HepG2 (cell line): ENCODE measurements around the gene KDM3B. TPM values are rescaled to one million over a fixed set of nuclear protein-coding genes. Genes with fewer than 3 reads are reported as not detected.

Experiments
- ATAC-seq: fragments of 200-7000 bp; cut with Tn5 transposase; 3 replicates; pipeline ENCODE4 v1.9.1; 2020; ENCODE audit warnings: mild to moderate bottlenecking, moderate library complexity
- BruUV-seq: library from RNA; stranded (reverse); fragments of 400-500 nt; replicated peaks from 2 replicates; lab custom pipeline; 2021; lab: Mats Ljungman, UMichigan
- CTCF ChIA-PET: fragments of 300-600 bp; formaldehyde crosslinking; extraction: SDS; loops from one replicate; lab custom pipeline; 2021; ENCODE audit warnings: low total read pairs, inconsistent platforms, low intra/inter-chr PET ratio; lab: Yijun Ruan, JAX
- POLR2A ChIA-PET: fragments of 350-600 bp; sonication (Branson Sonifier 250); formaldehyde crosslinking; loops from one replicate; lab custom pipeline; 2020; ENCODE audit warnings: antibody characterized with exemption, inconsistent platforms; lab: Yijun Ruan, JAX
- DNase-seq: peaks from one replicate; pipeline ENCODE4 v3.0.0-alpha.2; 2015; ENCODE audit warnings: low spot score
- FAIRE-seq: peaks from 3 replicates; lab custom pipeline; 2011; peaks lifted over from hg19 to GRCh38; lab: Jason Lieb, UNC
- H2AFZ ChIP-seq: one replicate; pipeline ENCODE4 v1.6.1; 2011; ENCODE audit warnings: low read length, inconsistent platforms
- H3K27ac ChIP-seq: fragments of 300-600 bp; 3 replicates; pipeline ENCODE4 v1.8.0; 2011; ENCODE audit warnings: mixed run types, mild to moderate bottlenecking, mixed read lengths, low read length, inconsistent platforms; ENCODE audit not compliant: insufficient read depth; ENCODE audit errors: extremely low read length
- H3K27me3 ChIP-seq, 2 experiments: fragments of 200-600 bp in 1 of 2; 2 replicates in 1 of 2; 3 replicates in 1 of 2; pipeline versions ENCODE4 v1.6.0 to v1.8.0; 2011; ENCODE audit warnings: low read length in 2 of 2, mild to moderate bottlenecking in 2 of 2, moderate library complexity in 2 of 2, inconsistent platforms in 1 of 2; ENCODE audit not compliant: insufficient read depth in 2 of 2, control insufficient read depth in 1 of 2
- H3K36me3 ChIP-seq, 2 experiments: fragments of 200-600 bp in 1 of 2; replicated peaks in 1 of 2; 2 replicates in 1 of 2; 3 replicates in 1 of 2; pipeline versions ENCODE4 v1.5.1 to v1.8.0; 2011; ENCODE audit warnings: low read length in 2 of 2, inconsistent platforms in 1 of 2; ENCODE audit not compliant: insufficient read depth in 2 of 2, control insufficient read depth in 1 of 2
- H3K4me1 ChIP-seq: 2 replicates; pipeline ENCODE4 v1.5.1; 2012; ENCODE audit warnings: low read length, inconsistent platforms; ENCODE audit not compliant: insufficient read depth
- H3K4me2 ChIP-seq: 2 replicates; pipeline ENCODE4 v1.6.0; 2011; ENCODE audit warnings: low read depth, low read length, inconsistent platforms
- H3K4me3 ChIP-seq, 3 experiments: fragments of 200-600 bp in 1 of 3; sonication (generic), shearing (Covaris generic) in 1 of 3; replicated peaks in 1 of 3; 2 replicates each; pipeline ENCODE4 v1.5.1; 2011 to 2016; ENCODE audit warnings: low read length in 3 of 3, inconsistent platforms in 2 of 3, low read depth in 2 of 3, mild to moderate bottlenecking in 2 of 3, control low read depth in 1 of 3, mixed read lengths in 1 of 3; ENCODE audit not compliant: insufficient read depth in 1 of 3
- H3K79me2 ChIP-seq: one replicate; pipeline ENCODE4 v1.6.1; 2011; ENCODE audit warnings: low read length, inconsistent platforms; ENCODE audit not compliant: insufficient read depth
- H3K9ac ChIP-seq: 2 replicates; pipeline ENCODE4 v1.6.0; 2011; ENCODE audit warnings: mild to moderate bottlenecking, low read depth, low read length, inconsistent platforms; ENCODE audit not compliant: insufficient read depth
- H3K9me3 ChIP-seq: 2 replicates; pipeline ENCODE4 v1.5.1; 2012; ENCODE audit warnings: mild to moderate bottlenecking, low read length
- H4K20me1 ChIP-seq: 2 replicates; pipeline ENCODE4 v1.6.0; 2011; ENCODE audit warnings: inconsistent platforms, mild to moderate bottlenecking, low read length, moderate library complexity; ENCODE audit not compliant: insufficient read depth
- E2F5 ChIP-seq: sonication (generic); formaldehyde crosslinking; conservative IDR thresholded peaks from 2 replicates; pipeline ENCODE4 v1.4.0; 2020; ENCODE audit warnings: missing genetic modification reagents
- FOXA1 ChIP-seq, 2 experiments: fragments of 450-650 bp in 1 of 2; sonication (generic) in 1 of 2; formaldehyde crosslinking in 1 of 2; IDR thresholded peaks; 2 replicates each; pipeline versions ENCODE4 v1.4.0 to v1.6.1; 2016 to 2020; ENCODE audit warnings: missing genetic modification reagents in 1 of 2
- FOXA3 ChIP-seq: IDR thresholded peaks from 2 replicates; pipeline ENCODE4 v1.6.1; 2016; ENCODE audit warnings: missing genetic modification reagents, missing compliant biosample characterization
- MAFK ChIP-seq, 2 experiments: IDR thresholded peaks in 1 of 2; conservative IDR thresholded peaks in 1 of 2; 2 replicates each; pipeline ENCODE4 v1.6.1; 2011; ENCODE audit warnings: improper control_type of control experiment in 2 of 2, low read length in 2 of 2
- TRAFD1 ChIP-seq: sonication (generic); formaldehyde crosslinking; IDR thresholded peaks from 2 replicates; pipeline ENCODE4 v1.5.1; 2020; ENCODE audit warnings: missing genetic modification reagents, mild to moderate bottlenecking, borderline replicate concordance
- ZNF274 ChIP-seq: sonication (generic); formaldehyde crosslinking; IDR thresholded peaks from 2 replicates; pipeline ENCODE4 v1.5.1; 2020; ENCODE audit warnings: mild to moderate bottlenecking, missing genetic modification reagents
- ZNF292 ChIP-seq: sonication (generic); formaldehyde crosslinking; IDR thresholded peaks from 2 replicates; pipeline ENCODE4 v1.8.1; 2022; ENCODE audit warnings: mild to moderate bottlenecking, low read depth, missing genetic modification reagents, borderline replicate concordance
- WGBS: methylation state at CpG from one replicate; pipeline ENCODE4 v1.1.6; 2017; ENCODE audit warnings: low lambda C conversion rate; 5-methylcytosine and 5-hydroxymethylcytosine counted together
- in situ Hi-C: cut with HindIII; loops from 2 replicates; pipeline ENCODE4 v1.10.0; 2017; ENCODE audit warnings: low pct_unique_long_range_greater_than_20kb; ENCODE audit not compliant: extremely low pct_ligation_motif_present
- intact Hi-C: fragments of 100-400 bp; cut with micrococcal nuclease; formaldehyde crosslinking; loops from one replicate; pipeline ENCODE4 v1.10.0; 2022; ENCODE audit not compliant: unreplicated experiment
- polyA plus RNA-seq, 8 experiments: library from polyadenylated mRNA; depleted of rRNA in 3 of 8; stranded (reverse) in 7 of 8; unstranded in 1 of 8; fragments of >200 nt; fragmentation: Illumina TruSeq in 4 of 8; extraction: Trizol in 4 of 8; gene quantifications; 2 replicates each; pipeline versions ENCODE4 v1.2.1 to v1.2.3, GENCODE V29; 2011 to 2016; ENCODE audit warnings: low read depth in 4 of 8, missing spikeins in 1 of 8, mixed read lengths in 1 of 8; ENCODE audit not compliant: insufficient read depth in 1 of 8
- total RNA-seq, 5 experiments: library from RNA; depleted of rRNA; stranded (reverse); fragments of >200 nt; fragmentation: Illumina TruSeq; extraction: Trizol; gene quantifications; 2 replicates each; pipeline ENCODE4 v1.2.3, GENCODE V29; 2016; ENCODE audit warnings: low read depth in 1 of 5
- TF ChIP-seq, protein P1 (sequence below): sonication (generic); formaldehyde crosslinking; IDR thresholded peaks from 2 replicates; pipeline ENCODE4 v1.4.0; 2020; ENCODE audit warnings: missing genetic modification reagents

Gene KDM3B
- total and polyA plus RNA-seq, 2 of the 13 experiments (the other 11 are each of a cell fraction or from before 2014, with no cell fraction given) = 19.7 to 34.3 TPM

GRCh38 chr5:138372225-138372624 lies 19.7 kb downstream of the KDM3B start:
- Histone ChIP-seq H3K9ac (no peak overlapping the region), H3K4me1 (peaks cover 12% of the 10 kb centered on the region), H2AFZ (no peak overlapping the region), H3K36me3 (peaks cover 0 to 26% of the 10 kb centered on the region in 2 experiments; a peak in 3 of 5 replicates), H3K9me3 (no peaks in the 10 kb centered on the region), H4K20me1 (no peaks in the 10 kb centered on the region), H3K4me3 (no peak overlapping the region), H3K27ac (no peak overlapping the region), H3K4me2 (no peak overlapping the region), H3K27me3 (no peaks in the 10 kb centered on the region), H3K79me2 (peaks cover 39% of the 10 kb centered on the region)
- 96% methylated on average over 1 of the region's 1 CpG for WGBS
- intact Hi-C loops (no loop called here), in situ Hi-C loops (no loop called here)
- ATAC-seq = no peak
- no peak for DNase-seq
- no TSS peak for BruUV-seq
- TF ChIP-seq ZNF274 (CRISPR knock-in tag) (no peak), TRAFD1 (CRISPR knock-in tag) (no peak)
- FAIRE-seq = no peak
- CTCF ChIA-PET = no interaction called here
- POLR2A ChIA-PET = interaction anchor here (1.6 kb wide), 1 partner anchor 40 kb away, joined by 3 read pairs; the partner anchor contains the start of gene CDC25C

DNA sequence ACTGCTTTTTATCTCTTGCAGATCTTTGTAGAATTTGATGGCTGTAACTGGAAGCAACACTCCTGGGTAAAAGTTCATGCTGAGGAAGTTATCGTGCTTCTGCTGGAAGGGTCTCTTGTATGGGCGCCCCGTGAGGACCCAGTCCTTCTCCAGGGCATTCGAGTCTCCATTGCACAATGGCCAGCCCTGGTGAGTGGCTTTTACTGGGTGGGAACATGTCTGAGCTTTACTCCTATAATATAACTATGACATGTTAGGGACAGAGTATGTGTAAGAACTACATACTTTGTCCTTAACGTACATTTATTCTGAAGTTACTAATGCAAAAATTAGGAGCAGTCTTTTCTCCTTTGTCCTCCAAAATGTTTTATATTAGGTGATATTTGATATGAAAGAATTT lies 20.2 kb downstream of the KDM3B start:
- Histone ChIP-seq H3K79me2 (peaks cover 36% of the 10 kb centered on the region), H3K9ac (no peak overlapping the region), H4K20me1 (no peaks in the 10 kb centered on the region), H3K27ac (no peak overlapping the region), H3K4me3 (no peak overlapping the region), H3K4me2 (no peak overlapping the region), H3K36me3 (peaks cover 2 to 31% of the 10 kb centered on the region in 2 experiments; a peak in 3 of 5 replicates), H3K4me1 (peaks cover 11% of the 10 kb centered on the region), H3K9me3 (no peaks in the 10 kb centered on the region), H2AFZ (no peak overlapping the region), H3K27me3 (no peaks in the 10 kb centered on the region)
- in situ Hi-C loops (no loop called here), intact Hi-C loops (no loop called here)
- CTCF ChIA-PET = no interaction called here
- BruUV-seq = no TSS peak
- WGBS = 80% methylated on average over 5 of the region's 5 CpGs
- FAIRE-seq = no peak
- ATAC-seq = no peak
- no peak for DNase-seq
- POLR2A ChIA-PET = interaction anchor here (1.6 kb wide), 1 partner anchor 41 kb away, joined by 3 read pairs; the partner anchor contains the start of gene CDC25C
- TF ChIP-seq FOXA3 (no peak), FOXA1 (IDR thresholded peaks at IDR 0.05) (no peak), FOXA1 (CRISPR knock-in tag; IDR thresholded peaks at IDR 0.05) (no peak), MAFK (conservative IDR thresholded peaks at IDR 0.05 in 1 of 2, IDR thresholded peaks at IDR 0.05 in 1 of 2; ENCODE audit: low read length in 2 of 2) (no peak), E2F5 (CRISPR knock-in tag) (no peak), ZNF292 (CRISPR knock-in tag) (no peak)
- TF ChIP-seq, protein P1, sequence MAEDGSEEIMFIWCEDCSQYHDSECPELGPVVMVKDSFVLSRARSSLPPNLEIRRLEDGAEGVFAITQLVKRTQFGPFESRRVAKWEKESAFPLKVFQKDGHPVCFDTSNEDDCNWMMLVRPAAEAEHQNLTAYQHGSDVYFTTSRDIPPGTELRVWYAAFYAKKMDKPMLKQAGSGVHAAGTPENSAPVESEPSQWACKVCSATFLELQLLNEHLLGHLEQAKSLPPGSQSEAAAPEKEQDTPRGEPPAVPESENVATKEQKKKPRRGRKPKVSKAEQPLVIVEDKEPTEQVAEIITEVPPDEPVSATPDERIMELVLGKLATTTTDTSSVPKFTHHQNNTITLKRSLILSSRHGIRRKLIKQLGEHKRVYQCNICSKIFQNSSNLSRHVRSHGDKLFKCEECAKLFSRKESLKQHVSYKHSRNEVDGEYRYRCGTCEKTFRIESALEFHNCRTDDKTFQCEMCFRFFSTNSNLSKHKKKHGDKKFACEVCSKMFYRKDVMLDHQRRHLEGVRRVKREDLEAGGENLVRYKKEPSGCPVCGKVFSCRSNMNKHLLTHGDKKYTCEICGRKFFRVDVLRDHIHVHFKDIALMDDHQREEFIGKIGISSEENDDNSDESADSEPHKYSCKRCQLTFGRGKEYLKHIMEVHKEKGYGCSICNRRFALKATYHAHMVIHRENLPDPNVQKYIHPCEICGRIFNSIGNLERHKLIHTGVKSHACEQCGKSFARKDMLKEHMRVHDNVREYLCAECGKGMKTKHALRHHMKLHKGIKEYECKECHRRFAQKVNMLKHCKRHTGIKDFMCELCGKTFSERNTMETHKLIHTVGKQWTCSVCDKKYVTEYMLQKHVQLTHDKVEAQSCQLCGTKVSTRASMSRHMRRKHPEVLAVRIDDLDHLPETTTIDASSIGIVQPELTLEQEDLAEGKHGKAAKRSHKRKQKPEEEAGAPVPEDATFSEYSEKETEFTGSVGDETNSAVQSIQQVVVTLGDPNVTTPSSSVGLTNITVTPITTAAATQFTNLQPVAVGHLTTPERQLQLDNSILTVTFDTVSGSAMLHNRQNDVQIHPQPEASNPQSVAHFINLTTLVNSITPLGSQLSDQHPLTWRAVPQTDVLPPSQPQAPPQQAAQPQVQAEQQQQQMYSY = no peak
